OCI-LY1 (cell line): ENCODE results near the gene SERBP1.
"Not testable (repeated sequence)": the region's sequence is repeated elsewhere in the genome, so short reads cannot be mapped to it uniquely, and the experiment has no call there.

ENCODE experiments used
- H2AFZ ChIP-seq: fragments of 200-600 bp; sonication (generic), shearing (Covaris generic); 2 replicates; pipeline ENCODE4 v1.6.0; 2014; ENCODE audit warnings: antibody characterized with exemption, mild to moderate bottlenecking, low read length
- H3F3A ChIP-seq: fragments of 200-600 bp; sonication (generic), shearing (Covaris generic); 2 replicates; pipeline ENCODE4 v1.6.0; 2014; ENCODE audit warnings: mild to moderate bottlenecking, antibody characterized with exemption, low read length, moderate library complexity; ENCODE audit not compliant: insufficient read depth
- H3K27ac ChIP-seq: fragments of 200-600 bp; sonication (generic); 2 replicates; pipeline ENCODE4 v1.5.1; 2014; ENCODE audit warnings: low read length, mixed run types, mild to moderate bottlenecking, low read depth; ENCODE audit not compliant: poor library complexity, severe bottlenecking
- H3K27me3 ChIP-seq: fragments of 200-600 bp; sonication (generic); 2 replicates; pipeline ENCODE4 v1.6.0; 2014; ENCODE audit warnings: antibody characterized with exemption, mild to moderate bottlenecking, low read length, moderate library complexity; ENCODE audit not compliant: insufficient read depth
- H3K36me3 ChIP-seq: fragments of 200-600 bp; sonication (generic); 2 replicates; pipeline ENCODE4 v1.6.1; 2014; ENCODE audit warnings: mild to moderate bottlenecking, antibody characterized with exemption, low read length, moderate library complexity, mixed read lengths; ENCODE audit not compliant: insufficient read depth
- H3K4me1 ChIP-seq: fragments of 200-600 bp; sonication (generic); 2 replicates; pipeline ENCODE4 v1.5.1; 2014; ENCODE audit warnings: mild to moderate bottlenecking, low read length, moderate library complexity; ENCODE audit not compliant: insufficient read depth, severe bottlenecking
- H3K4me2 ChIP-seq: fragments of 200-600 bp; sonication (generic), shearing (Covaris generic); 2 replicates; pipeline ENCODE4 v1.6.1; 2014; ENCODE audit warnings: low read length
- H3K4me3 ChIP-seq: fragments of 200-600 bp; sonication (generic); 2 replicates; pipeline ENCODE4 v1.5.1; 2014; ENCODE audit warnings: low read length, low read depth, mild to moderate bottlenecking, mixed read lengths; ENCODE audit not compliant: poor library complexity, severe bottlenecking
- H3K79me2 ChIP-seq: fragments of 200-600 bp; shearing (Covaris generic); 2 replicates; pipeline ENCODE4 v1.6.1; 2016; ENCODE audit warnings: mixed run types, low read length, mixed read lengths; ENCODE audit not compliant: insufficient read depth
- H3K9ac ChIP-seq: fragments of 200-600 bp; sonication (generic), shearing (Covaris generic); 2 replicates; pipeline ENCODE4 v1.6.1; 2014; ENCODE audit warnings: mild to moderate bottlenecking, low read length, mixed read lengths
- H3K9me2 ChIP-seq: fragments of 200-600 bp; sonication (generic), shearing (Covaris generic); 2 replicates; pipeline ENCODE4 v1.6.1; 2014; ENCODE audit warnings: low read depth, mild to moderate bottlenecking, low read length, mixed read lengths
- H3K9me3 ChIP-seq: fragments of 200-600 bp; shearing (Covaris generic); 2 replicates; pipeline ENCODE4 v1.6.1; 2014; ENCODE audit warnings: low read length, mixed read lengths
- H4K20me1 ChIP-seq: fragments of 200-600 bp; sonication (generic), shearing (Covaris generic); 2 replicates; pipeline ENCODE4 v1.6.0; 2016; ENCODE audit warnings: mild to moderate bottlenecking, low read length; ENCODE audit not compliant: insufficient read depth
- CTCF ChIP-seq: fragments of 200-600 bp; sonication (generic), shearing (Covaris generic); IDR thresholded peaks from 2 replicates; pipeline ENCODE4 v1.5.1; 2017; ENCODE audit warnings: mild to moderate bottlenecking, antibody characterized with exemption, low read length, moderate library complexity, mixed read lengths
- EZH2 ChIP-seq: fragments of 200-600 bp; sonication (generic), shearing (Covaris generic); IDR thresholded peaks from 2 replicates; pipeline ENCODE4 v1.8.0; 2017; ENCODE audit warnings: borderline replicate concordance, mixed run types, mild to moderate bottlenecking, antibody characterized with exemption, low read length, moderate library complexity, mixed read lengths

The SERBP1 gene

DNA sequence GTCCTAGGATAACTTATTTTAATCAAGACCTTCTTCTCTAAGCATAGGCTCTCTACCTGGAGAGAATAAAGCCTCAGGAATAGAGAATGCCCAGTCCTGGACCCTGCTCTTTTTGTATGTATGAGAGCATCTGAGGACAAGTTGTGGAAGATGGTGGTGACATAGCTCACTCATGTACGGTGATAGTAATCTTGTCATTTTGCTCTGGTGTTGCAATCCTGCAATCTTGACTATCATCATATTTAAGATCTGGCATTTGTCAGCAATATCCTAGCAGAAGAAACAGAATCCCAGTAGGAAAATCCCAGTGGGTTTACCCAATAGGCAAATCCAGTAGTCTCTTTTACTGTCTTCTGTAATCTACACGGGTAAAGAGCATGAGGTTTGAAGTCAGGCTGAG is 21.6 kb upstream of the SERBP1 start:
- Histone ChIP-seq H3K4me3 (no peak overlapping the region), H3K4me1 (no peaks in the 10 kb centered on the region), H3F3A (no peaks in the 10 kb centered on the region), H3K36me3 (no peaks in the 10 kb centered on the region), H3K27me3 (peaks cover 3% of the 10 kb centered on the region; the same call in 1 of the 2 replicates), H3K9me2 (no peaks in the 10 kb centered on the region), H3K9me3 (no peaks in the 10 kb centered on the region), H2AFZ (no peak overlapping the region), H3K4me2 (no peak overlapping the region), H3K9ac (no peak overlapping the region), H3K79me2 (no peaks in the 10 kb centered on the region), H4K20me1 (no peaks in the 10 kb centered on the region), H3K27ac (no peak overlapping the region)
- TF ChIP-seq EZH2 (no peak), CTCF (no peak)

- H3K27ac ChIP-seq = no peak overlapping the region
- no peak overlapping the region for H3K4me3 ChIP-seq
- H3K36me3 ChIP-seq = no peaks in the 10 kb centered on the region
- H3K4me1 ChIP-seq = no peaks in the 10 kb centered on the region
- peaks cover 3% of the 10 kb centered on the region; the same call in 1 of the 2 replicates for H3K27me3 ChIP-seq
- no peak overlapping the region for H3K4me2 ChIP-seq
- H3K79me2 ChIP-seq = no peaks in the 10 kb centered on the region
- no peaks in the 10 kb centered on the region for H3F3A ChIP-seq
- H2AFZ ChIP-seq = no peak overlapping the region
- no peaks in the 10 kb centered on the region for H3K9me2 ChIP-seq
- no peak for TF ChIP-seq EZH2
- no peak for TF ChIP-seq CTCF
- no peaks in the 10 kb centered on the region for H4K20me1 ChIP-seq
- H3K9ac ChIP-seq = no peak overlapping the region
- H3K9me3 ChIP-seq = no peaks in the 10 kb centered on the region
Observed at GRCh38 chr1:67451356-67451755, 21.2 kb upstream of the SERBP1 start.

GRCh38 chr1:67446893-67447292 is 16.7 kb upstream of the SERBP1 start:
- no peak overlapping the region for H2AFZ ChIP-seq
- no peaks in the 10 kb centered on the region for H3K9me2 ChIP-seq
- no peak overlapping the region for H3K4me2 ChIP-seq
- H3K36me3 ChIP-seq = no peaks in the 10 kb centered on the region
- no peak for TF ChIP-seq CTCF
- no peak for TF ChIP-seq EZH2
- no peaks in the 10 kb centered on the region for H3K27me3 ChIP-seq
- H3K27ac ChIP-seq = no peak overlapping the region
- no peaks in the 10 kb centered on the region for H3K4me1 ChIP-seq
- no peaks in the 10 kb centered on the region for H3F3A ChIP-seq
- no peak overlapping the region for H3K9ac ChIP-seq
- H3K79me2 ChIP-seq = no peaks in the 10 kb centered on the region
- no peaks in the 10 kb centered on the region for H3K9me3 ChIP-seq
- no peaks in the 10 kb centered on the region for H4K20me1 ChIP-seq
- H3K4me3 ChIP-seq = no peak overlapping the region

DNA sequence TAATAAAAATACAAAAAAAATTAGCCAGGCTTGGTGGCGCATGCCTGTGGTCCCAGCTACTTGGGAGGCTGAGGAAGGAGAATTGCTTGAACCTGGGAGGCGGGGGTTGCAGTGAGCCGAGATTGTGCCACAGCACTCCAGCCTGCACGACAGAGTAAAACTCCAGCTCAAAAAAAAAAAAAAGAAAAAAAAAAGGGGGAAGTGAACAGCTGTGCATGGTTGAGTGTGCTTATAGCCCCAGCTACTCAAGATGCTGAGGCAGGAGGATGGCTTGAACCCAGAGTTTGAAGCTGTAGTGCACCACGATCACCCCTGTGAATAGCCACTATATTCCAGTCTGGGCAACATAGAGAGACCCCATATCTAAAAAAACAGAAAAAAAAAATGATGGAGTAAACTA is 15.8 kb upstream of the SERBP1 start:
- H3K9me3 ChIP-seq, H3K4me2 ChIP-seq, H3K9me2 ChIP-seq, H3K9ac ChIP-seq, H3K79me2 ChIP-seq, H3K4me1 ChIP-seq, H3K4me3 ChIP-seq, H3K27me3 ChIP-seq, H3K27ac ChIP-seq, H2AFZ ChIP-seq, H3F3A ChIP-seq, H3K36me3 ChIP-seq, H4K20me1 ChIP-seq: not testable (repeated sequence)
